Ectodermal cell (in vitro differentiated cells): ENCODE measurements around the gene NSF.
"Not testable (repeated sequence)": the region's sequence is repeated elsewhere in the genome, so short reads cannot be mapped to it uniquely, and the experiment has no call there.

Experiments
- H3K27ac ChIP-seq: 2 replicates; pipeline ENCODE4 v1.7.0; 2013; ENCODE audit warnings: mild to moderate bottlenecking, low read depth, low read length; ENCODE audit not compliant: insufficient read depth, poor library complexity, severe bottlenecking
- H3K27me3 ChIP-seq: 2 replicates; pipeline ENCODE4 v1.7.0; 2013; ENCODE audit warnings: mild to moderate bottlenecking, low read length; ENCODE audit not compliant: insufficient read depth, control insufficient read depth, poor library complexity, severe bottlenecking
- H3K36me3 ChIP-seq: one replicate; pipeline ENCODE4 v1.7.0; 2013; ENCODE audit warnings: low read length; ENCODE audit not compliant: control insufficient read depth, insufficient read depth
- H3K4me1 ChIP-seq: one replicate; pipeline ENCODE4 v1.7.0; 2013; ENCODE audit warnings: low read length; ENCODE audit not compliant: control insufficient read depth, insufficient read depth
- H3K4me3 ChIP-seq: 2 replicates; pipeline ENCODE4 v1.7.0; 2013; ENCODE audit warnings: low read depth, low read length, control low read depth; ENCODE audit not compliant: insufficient read depth
- H3K9me3 ChIP-seq: 2 replicates; pipeline ENCODE4 v1.7.0; 2013; ENCODE audit warnings: mild to moderate bottlenecking, low read length, moderate library complexity; ENCODE audit not compliant: control insufficient read depth
- WGBS, 2 experiments: methylation state at CpG; one replicate each; pipeline ENCODE4 v1.1.7; 2013; ENCODE audit warnings: missing lambda C conversion rate in 2 of 2; 5-methylcytosine and 5-hydroxymethylcytosine counted together

The NSF gene

GRCh38 chr17:46765453-46765852 lies 175.0 kb downstream of the NSF start:
- no peaks in the 10 kb centered on the region for H3K9me3 ChIP-seq
- no peak overlapping the region for H3K4me3 ChIP-seq
- H3K27me3 ChIP-seq = peaks cover 11% of the 10 kb centered on the region
- no peak overlapping the region for H3K27ac ChIP-seq
- WGBS, 2 experiments = 83 to 84% methylated on average over 12 of the region's 12 CpGs
- no peaks in the 10 kb centered on the region for H3K36me3 ChIP-seq
- H3K4me1 ChIP-seq = peaks cover 4% of the 10 kb centered on the region

- 86 to 90% methylated on average over 21 of the region's 21 CpGs for WGBS, 2 experiments
- H3K9me3 ChIP-seq = no peaks in the 10 kb centered on the region
- H3K36me3 ChIP-seq = no peaks in the 10 kb centered on the region
- H3K4me1 ChIP-seq = peaks cover 10% of the 10 kb centered on the region
- no peak overlapping the region for H3K4me3 ChIP-seq
- no peak overlapping the region for H3K27ac ChIP-seq
- peaks cover 18% of the 10 kb centered on the region for H3K27me3 ChIP-seq
These were observed 176.3 kb downstream of the NSF start for GRCh38 chr17:46766493-46767491.

- H3K4me1 ChIP-seq = peaks cover 21% of the 10 kb centered on the region
- H3K4me3 ChIP-seq = no peak overlapping the region
- no peaks in the 10 kb centered on the region for H3K36me3 ChIP-seq
- H3K9me3 ChIP-seq = no peaks in the 10 kb centered on the region
- no peak overlapping the region for H3K27ac ChIP-seq
- 95% methylated on average over 14 to 15 of the region's 15 CpGs for WGBS, 2 experiments
- H3K27me3 ChIP-seq = peaks cover 33% of the 10 kb centered on the region
These were observed 178.0 kb downstream of the NSF start for GRCh38 chr17:46768540-46768870.

GRCh38 chr17:46768896-46769295 lies 178.4 kb downstream of the NSF start:
- peaks cover 23% of the 10 kb centered on the region for H3K4me1 ChIP-seq
- not testable (repeated sequence) for H3K27ac ChIP-seq, H3K36me3 ChIP-seq, H3K4me3 ChIP-seq, H3K9me3 ChIP-seq
- peaks cover 37% of the 10 kb centered on the region for H3K27me3 ChIP-seq
- WGBS, 2 experiments = 93 to 96% methylated on average over 14 of the region's 14 CpGs

- no peak overlapping the region for H3K4me3 ChIP-seq
- H3K27ac ChIP-seq = no peak overlapping the region
- peaks cover 46% of the 10 kb centered on the region for H3K27me3 ChIP-seq
- H3K36me3 ChIP-seq = no peaks in the 10 kb centered on the region
- H3K4me1 ChIP-seq = peaks cover 23% of the 10 kb centered on the region
- no peaks in the 10 kb centered on the region for H3K9me3 ChIP-seq
- 94 to 95% methylated on average over 56 of the region's 56 CpGs for WGBS, 2 experiments
These were observed 179.3 kb downstream of the NSF start for GRCh38 chr17:46769531-46770438.

- Histone ChIP-seq H3K27ac (peak overlapping the region; percentile 79), H3K36me3 (no peaks in the 10 kb centered on the region), H3K4me3 (peak overlapping the region; percentile 40), H3K27me3 (peaks cover 52% of the 10 kb centered on the region), H3K4me1 (peaks cover 23% of the 10 kb centered on the region), H3K9me3 (no peaks in the 10 kb centered on the region)
- 74 to 75% methylated on average over 14 of the region's 14 CpGs for WGBS, 2 experiments
These were observed 180.0 kb downstream of the NSF start for GRCh38 chr17:46770439-46770817.

- peaks cover 52% of the 10 kb centered on the region for H3K27me3 ChIP-seq
- H3K9me3 ChIP-seq = no peaks in the 10 kb centered on the region
- peak overlapping the region; percentile 79 for H3K27ac ChIP-seq
- H3K36me3 ChIP-seq = no peaks in the 10 kb centered on the region
- H3K4me1 ChIP-seq = peaks cover 23% of the 10 kb centered on the region
- H3K4me3 ChIP-seq = peak overlapping the region; percentile 40
- 5 to 6% methylated on average over 73 of the region's 73 CpGs for WGBS, 2 experiments
These were observed 180.5 kb downstream of the NSF start for GRCh38 chr17:46770818-46771560.

- WGBS, 2 experiments = 0% methylated on average over 135 of the region's 135 CpGs
- Histone ChIP-seq H3K4me1 (peaks cover 23% of the 10 kb centered on the region), H3K27me3 (peaks cover 58% of the 10 kb centered on the region), H3K9me3 (no peaks in the 10 kb centered on the region), H3K27ac (peak overlapping the region; percentile 73), H3K36me3 (no peaks in the 10 kb centered on the region), H3K4me3 (peak overlapping the region; percentile 45)
These were observed 181.3 kb downstream of the NSF start for GRCh38 chr17:46771561-46772474.
